B cell (primary cell): ENCODE measurements around the gene BIN2.

Experiments used
- EZH2 ChIP-seq: IDR thresholded peaks from 2 replicates; pipeline ENCODE4 v1.6.1; 2012; ENCODE audit warnings: borderline replicate concordance, low read depth, mild to moderate bottlenecking, moderate library complexity, low read length; ENCODE audit not compliant: insufficient read depth, poor library complexity, severe bottlenecking
- TF ChIP-seq, protein P1 (sequence below): fragments of 200-600 bp; IDR thresholded peaks from one replicate; pipeline ENCODE4 v1.8.0; 2022; ENCODE audit warnings: antibody characterized with exemption, mild to moderate bottlenecking

DNA sequence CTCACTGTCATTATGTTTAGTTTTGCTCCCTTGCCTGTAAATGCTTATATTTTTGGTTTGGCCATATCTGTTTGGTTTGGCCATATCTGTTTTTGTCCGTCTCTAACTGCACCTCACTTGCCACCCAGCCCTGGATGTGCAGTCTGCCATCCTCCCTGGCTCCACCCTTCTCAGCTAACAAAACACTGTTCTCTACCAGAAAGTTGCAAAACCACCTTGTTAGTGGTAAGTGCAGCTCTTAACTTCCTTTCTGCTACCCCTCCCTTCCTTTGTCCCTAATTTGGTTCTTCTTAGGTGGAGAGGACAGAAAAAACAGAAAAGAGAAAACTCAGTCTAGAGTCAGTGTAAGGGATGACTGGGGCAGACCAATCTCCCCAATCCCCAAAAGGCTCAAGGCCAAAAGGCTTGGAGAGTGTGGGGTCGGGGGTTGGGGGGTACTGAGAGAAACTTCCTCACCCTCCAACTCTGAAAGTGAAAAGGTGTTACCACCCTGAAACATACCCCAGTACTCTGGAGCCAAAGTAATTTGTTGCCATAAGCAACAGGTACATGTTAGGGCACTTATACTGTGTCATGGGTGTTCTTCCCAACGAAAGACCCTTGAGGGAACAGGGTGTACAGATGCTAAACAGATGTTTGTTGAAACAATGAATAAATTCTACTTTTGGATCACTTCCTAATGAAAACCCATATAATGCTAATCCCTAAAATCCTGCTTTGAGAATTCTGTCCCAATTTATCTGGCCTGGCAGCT lies 5.0 kb downstream of the BIN2 start:
- TF ChIP-seq, protein P1, sequence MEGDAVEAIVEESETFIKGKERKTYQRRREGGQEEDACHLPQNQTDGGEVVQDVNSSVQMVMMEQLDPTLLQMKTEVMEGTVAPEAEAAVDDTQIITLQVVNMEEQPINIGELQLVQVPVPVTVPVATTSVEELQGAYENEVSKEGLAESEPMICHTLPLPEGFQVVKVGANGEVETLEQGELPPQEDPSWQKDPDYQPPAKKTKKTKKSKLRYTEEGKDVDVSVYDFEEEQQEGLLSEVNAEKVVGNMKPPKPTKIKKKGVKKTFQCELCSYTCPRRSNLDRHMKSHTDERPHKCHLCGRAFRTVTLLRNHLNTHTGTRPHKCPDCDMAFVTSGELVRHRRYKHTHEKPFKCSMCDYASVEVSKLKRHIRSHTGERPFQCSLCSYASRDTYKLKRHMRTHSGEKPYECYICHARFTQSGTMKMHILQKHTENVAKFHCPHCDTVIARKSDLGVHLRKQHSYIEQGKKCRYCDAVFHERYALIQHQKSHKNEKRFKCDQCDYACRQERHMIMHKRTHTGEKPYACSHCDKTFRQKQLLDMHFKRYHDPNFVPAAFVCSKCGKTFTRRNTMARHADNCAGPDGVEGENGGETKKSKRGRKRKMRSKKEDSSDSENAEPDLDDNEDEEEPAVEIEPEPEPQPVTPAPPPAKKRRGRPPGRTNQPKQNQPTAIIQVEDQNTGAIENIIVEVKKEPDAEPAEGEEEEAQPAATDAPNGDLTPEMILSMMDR, result no peak
- TF ChIP-seq EZH2, result no peak
